Upper lobe of left lung (tissue), 6 donors: ENCODE data around the gene KCNJ8. TPM values are rescaled to one million over a fixed set of nuclear protein-coding genes. Genes with fewer than 3 reads are reported as not detected.

Experiments
- ATAC-seq, 2 donors: fragments of 200-7000 bp; cut with Tn5 transposase; one replicate each; pipeline ENCODE4 v1.9.1; 2022; ENCODE audit warnings: mild to moderate bottlenecking in 2 of 2, moderate library complexity in 2 of 2; ENCODE audit not compliant: low FRiP score in 2 of 2
- DNase-seq, 2 donors: peaks; one replicate each; pipeline ENCODE4 v3.0.0-alpha.2; 2019 to 2020
- H3K27ac ChIP-seq, 4 donors: fragments of 200-600 bp; sonication (generic); one replicate each; pipeline ENCODE4 v1.5.1; 2016 to 2019
- H3K27me3 ChIP-seq, 4 donors: fragments of 200-600 bp; sonication (generic); one replicate each; pipeline ENCODE4 v1.5.1; 2017 to 2019
- H3K36me3 ChIP-seq, 4 donors: fragments of 200-600 bp; sonication (generic); one replicate each; pipeline ENCODE4 v1.5.1; 2016 to 2019
- H3K4me1 ChIP-seq, 4 donors: fragments of 200-600 bp; sonication (generic); one replicate each; pipeline ENCODE4 v1.5.1; 2018 to 2019
- H3K4me3 ChIP-seq, 4 donors: fragments of 200-600 bp; sonication (generic); one replicate each; pipeline ENCODE4 v1.5.1; 2017 to 2019; ENCODE audit warnings: mild to moderate bottlenecking in 2 of 4, moderate library complexity in 1 of 4
- H3K9me3 ChIP-seq, 4 donors: fragments of 200-600 bp; sonication (generic); one replicate each; pipeline ENCODE4 v1.5.1; 2018 to 2019
- CTCF ChIP-seq, 6 experiments: fragments of 450-650 bp in 4 of 6; fragments of 200-600 bp in 2 of 6; sonication (generic) in 2 of 6; IDR thresholded peaks; one replicate each; pipeline ENCODE4 v1.5.1; 2016 to 2019; ENCODE audit warnings: antibody characterized with exemption in 6 of 6
- EP300 ChIP-seq, 4 donors: sonication (generic); formaldehyde crosslinking; IDR thresholded peaks; one replicate each; pipeline ENCODE4 v1.5.1; 2017; ENCODE audit warnings: antibody characterized with exemption in 4 of 4, control low read depth in 2 of 4
- POLR2A ChIP-seq, 4 donors: fragments of 450-650 bp; IDR thresholded peaks; one replicate each; pipeline ENCODE4 v1.5.1; 2016 to 2017; ENCODE audit warnings: antibody characterized with exemption in 4 of 4, mild to moderate bottlenecking in 2 of 4
- POLR2AphosphoS5 ChIP-seq, 2 donors: sonication (generic); formaldehyde crosslinking; IDR thresholded peaks; one replicate each; pipeline ENCODE4 v1.5.1; 2017; ENCODE audit warnings: antibody characterized with exemption in 2 of 2
- WGBS, 2 donors: methylation state at CpG; one replicate each; pipeline ENCODE4 v1.1.5; 2017 to 2018; 5-methylcytosine and 5-hydroxymethylcytosine counted together
- total RNA-seq, 6 donors: library from RNA; depleted of rRNA in 4 of 6; stranded (reverse); fragments of >200 nt in 4 of 6; gene quantifications; one replicate each; pipeline versions ENCODE4 v1.1.0 to v1.2.1, GENCODE V29; 2016 to 2021
- donor health status: DM: no; HTN: no; CAD: no; lungs with moderate emphysema.
- donor health status: DM: no; HTN: yes; CAD: no; lungs with severe emphysema.

Gene KCNJ8
- total RNA-seq, 6 donors from 2014 or later, result 11.5 to 32.2 (median 15.1) TPM

GRCh38 chr12:21731144-21731543 lies 43.4 kb downstream of the KCNJ8 start:
- H3K27me3 ChIP-seq, result no peaks in the 10 kb centered on the region
- ATAC-seq, result no peak
- peaks cover 0 to 5% (median 2%) of the 10 kb centered on the region in 4 donors for H3K9me3 ChIP-seq
- 75 to 84% methylated on average over 3 of the region's 3 CpGs for WGBS, 2 donors
- H3K4me3 ChIP-seq, result no peak overlapping the region
- H3K36me3 ChIP-seq, result no peaks in the 10 kb centered on the region
- no peak for DNase-seq
- no peak overlapping the region for H3K27ac ChIP-seq
- H3K4me1 ChIP-seq, result no peaks in the 10 kb centered on the region
- TF ChIP-seq CTCF (IDR thresholded peaks at IDR 0.05), result no peak
- TF ChIP-seq POLR2A (IDR thresholded peaks at IDR 0.05), result no peak
- TF ChIP-seq EP300 (IDR thresholded peaks at IDR 0.05), result no peak
- TF ChIP-seq POLR2AphosphoS5 (IDR thresholded peaks at IDR 0.05), result no peak

- Histone ChIP-seq H3K27ac (no peak overlapping the region), H3K9me3 (no peaks in the 10 kb centered on the region), H3K27me3 (no peaks in the 10 kb centered on the region), H3K4me3 (no peak overlapping the region), H3K4me1 (no peaks in the 10 kb centered on the region), H3K36me3 (no peaks in the 10 kb centered on the region)
- TF ChIP-seq POLR2A (IDR thresholded peaks at IDR 0.05) (no peak), EP300 (IDR thresholded peaks at IDR 0.05) (no peak), CTCF (IDR thresholded peaks at IDR 0.05) (no peak), POLR2AphosphoS5 (IDR thresholded peaks at IDR 0.05) (no peak)
- DNase-seq (no peak), ATAC-seq (no peak)
- WGBS, 2 donors, result 57 to 66% methylated on average over 5 of the region's 5 CpGs
Measured at GRCh38 chr12:21725731-21726130, 48.8 kb downstream of the KCNJ8 start.

GRCh38 chr12:21718944-21719650 lies 55.4 kb downstream of the KCNJ8 start:
- H3K27me3 ChIP-seq, result no peaks in the 10 kb centered on the region
- TF ChIP-seq POLR2A (IDR thresholded peaks at IDR 0.05), result no peak
- TF ChIP-seq POLR2AphosphoS5 (IDR thresholded peaks at IDR 0.05), result no peak
- no peak for TF ChIP-seq EP300 (IDR thresholded peaks at IDR 0.05)
- no peak for TF ChIP-seq CTCF (IDR thresholded peaks at IDR 0.05)
- WGBS, 2 donors, result 79 to 82% methylated on average over 3 of the region's 3 CpGs
- H3K4me3 ChIP-seq, result no peak overlapping the region
- H3K36me3 ChIP-seq, result no peaks in the 10 kb centered on the region
- no peaks in the 10 kb centered on the region for H3K9me3 ChIP-seq
- H3K27ac ChIP-seq, result no peak overlapping the region
- H3K4me1 ChIP-seq, result no peaks in the 10 kb centered on the region
- DNase-seq, result no peak
- no peak for ATAC-seq

GRCh38 chr12:21718403-21718802 lies 56.1 kb downstream of the KCNJ8 start:
- no peaks in the 10 kb centered on the region for H3K9me3 ChIP-seq
- DNase-seq (no peak), ATAC-seq (no peak)
- TF ChIP-seq EP300 (IDR thresholded peaks at IDR 0.05) (no peak), POLR2AphosphoS5 (IDR thresholded peaks at IDR 0.05) (no peak), CTCF (IDR thresholded peaks at IDR 0.05) (no peak), POLR2A (IDR thresholded peaks at IDR 0.05) (no peak)
- H3K36me3 ChIP-seq, result no peaks in the 10 kb centered on the region
- no peaks in the 10 kb centered on the region for H3K4me1 ChIP-seq
- H3K4me3 ChIP-seq, result no peak overlapping the region
- H3K27me3 ChIP-seq, result no peaks in the 10 kb centered on the region
- no peak overlapping the region for H3K27ac ChIP-seq
- 68 to 71% methylated on average over 1 of the region's 1 CpG for WGBS, 2 donors

- no peaks in the 10 kb centered on the region for H3K4me1 ChIP-seq
- WGBS, 2 donors, result 65 to 81% methylated on average over 5 of the region's 5 CpGs
- ATAC-seq (no peak), DNase-seq (no peak)
- H3K27ac ChIP-seq, result no peak overlapping the region
- H3K36me3 ChIP-seq, result no peaks in the 10 kb centered on the region
- H3K4me3 ChIP-seq, result no peak overlapping the region
- TF ChIP-seq POLR2AphosphoS5 (IDR thresholded peaks at IDR 0.05) (no peak), EP300 (IDR thresholded peaks at IDR 0.05) (no peak), CTCF (IDR thresholded peaks at IDR 0.05) (no peak), POLR2A (IDR thresholded peaks at IDR 0.05) (no peak)
- no peaks in the 10 kb centered on the region for H3K27me3 ChIP-seq
- H3K9me3 ChIP-seq, result no peaks in the 10 kb centered on the region
Measured at GRCh38 chr12:21717767-21718166, 56.7 kb downstream of the KCNJ8 start.
